Neural cell (in vitro differentiated cells): Measurements from ENCODE around the gene IMPDH2. TPM values are rescaled to one million over a fixed set of nuclear protein-coding genes. Genes with fewer than 3 reads are reported as not detected.

ENCODE experiments used
- H2AFZ ChIP-seq: fragments of 200-600, 300-800 bp; sonication (generic), shearing (Covaris generic); 2 replicates; pipeline ENCODE4 v1.6.0; 2014; ENCODE audit warnings: low read depth, mild to moderate bottlenecking, antibody characterized with exemption, low read length, moderate library complexity
- H3F3A ChIP-seq: fragments of 200-600 bp; shearing (Covaris generic); 2 replicates; pipeline ENCODE4 v1.6.1; 2016; ENCODE audit warnings: mild to moderate bottlenecking, moderate library complexity, mixed read lengths, antibody characterized with exemption, low read length; ENCODE audit not compliant: insufficient read depth, poor library complexity, severe bottlenecking
- H3K27ac ChIP-seq: fragments of 200-600, 300-800 bp; sonication (generic), shearing (Covaris generic); 2 replicates; pipeline ENCODE4 v1.5.1; 2014; ENCODE audit warnings: mild to moderate bottlenecking, low read length, moderate library complexity
- H3K27me3 ChIP-seq: fragments of 300-800, 200-600 bp; sonication (generic), shearing (Covaris generic); 2 replicates; pipeline ENCODE4 v1.6.0; 2014; ENCODE audit warnings: mild to moderate bottlenecking, low read depth, low read length, moderate library complexity; ENCODE audit not compliant: insufficient read depth
- H3K36me3 ChIP-seq: fragments of 300-800, 200-600 bp; sonication (generic), shearing (Covaris generic); 2 replicates; pipeline ENCODE4 v1.5.1; 2014; ENCODE audit warnings: mild to moderate bottlenecking, antibody characterized with exemption, low read length, moderate library complexity; ENCODE audit not compliant: insufficient read depth
- H3K4me2 ChIP-seq: fragments of 300-800, 200-600 bp; sonication (generic), shearing (Covaris generic); 2 replicates; pipeline ENCODE4 v1.6.0; 2014; ENCODE audit warnings: mild to moderate bottlenecking, low read length
- H3K4me3 ChIP-seq: fragments of 300-800, 200-600 bp; sonication (generic), shearing (Covaris generic); 2 replicates; pipeline ENCODE4 v1.5.1; 2014; ENCODE audit warnings: mild to moderate bottlenecking, low read length, moderate library complexity
- H3K79me2 ChIP-seq: fragments of 200-600 bp; shearing (Covaris generic); replicated peaks from 2 replicates; pipeline ENCODE4 v1.6.0; 2014; ENCODE audit warnings: mild to moderate bottlenecking, low read length, moderate library complexity; ENCODE audit not compliant: insufficient read depth
- H3K9ac ChIP-seq: fragments of 300-800, 200-600 bp; sonication (generic), shearing (Covaris generic); 2 replicates; pipeline ENCODE4 v1.6.1; 2016; ENCODE audit warnings: mild to moderate bottlenecking, low read length, mixed read lengths
- H3K9me2 ChIP-seq: fragments of 200-600 bp; shearing (Covaris generic); 2 replicates; pipeline ENCODE4 v1.6.1; 2016; ENCODE audit warnings: mild to moderate bottlenecking, low read length, mixed read lengths; ENCODE audit not compliant: insufficient read depth
- H3K9me3 ChIP-seq: fragments of 200-600, 300-800 bp; sonication (generic), shearing (Covaris generic); 2 replicates; pipeline ENCODE4 v1.6.1; 2016; ENCODE audit warnings: mild to moderate bottlenecking, mixed run types, low read length, moderate library complexity, mixed read lengths
- H4K20me1 ChIP-seq: fragments of 200-600 bp; shearing (Covaris generic); 2 replicates; pipeline ENCODE4 v1.6.1; 2016; ENCODE audit warnings: mild to moderate bottlenecking, mixed run types; ENCODE audit not compliant: insufficient read depth
- CTCF ChIP-seq: fragments of 450-650 bp; IDR thresholded peaks from 2 replicates; pipeline ENCODE4 v1.5.1; 2014; ENCODE audit warnings: antibody characterized with exemption, mild to moderate bottlenecking, moderate library complexity; ENCODE audit not compliant: poor library complexity, severe bottlenecking
- EP300 ChIP-seq: fragments of 450-650 bp; conservative IDR thresholded peaks from 2 replicates; pipeline ENCODE4 v1.6.1; 2014; ENCODE audit warnings: antibody characterized with exemption, mild to moderate bottlenecking, moderate library complexity; ENCODE audit not compliant: poor library complexity, severe bottlenecking
- EZH2 ChIP-seq: fragments of 200-600, 300-800 bp; shearing (Covaris generic), sonication (generic); IDR thresholded peaks from 2 replicates; pipeline ENCODE4 v1.6.1; 2014; ENCODE audit warnings: antibody characterized with exemption, low read length, borderline replicate concordance, mild to moderate bottlenecking; ENCODE audit not compliant: insufficient read depth, poor library complexity, severe bottlenecking
- MXI1 ChIP-seq: fragments of 450-650 bp; conservative IDR thresholded peaks from 2 replicates; pipeline ENCODE4 v1.6.1; 2014; ENCODE audit warnings: antibody characterized with exemption, mild to moderate bottlenecking; ENCODE audit not compliant: poor library complexity, severe bottlenecking
- POLR2AphosphoS5 ChIP-seq: IDR thresholded peaks from 2 replicates; pipeline ENCODE4 v1.6.1; 2012
- RAD21 ChIP-seq: fragments of 450-650 bp; conservative IDR thresholded peaks from 2 replicates; pipeline ENCODE4 v1.6.1; 2014; ENCODE audit warnings: antibody characterized with exemption, mild to moderate bottlenecking, moderate library complexity
- REST ChIP-seq: IDR thresholded peaks from 2 replicates; pipeline ENCODE4 v1.6.1; 2012; ENCODE audit warnings: borderline replicate concordance
- SMC3 ChIP-seq: fragments of 450-650 bp; conservative IDR thresholded peaks from 2 replicates; pipeline ENCODE4 v1.6.1; 2014; ENCODE audit warnings: antibody characterized with exemption, mild to moderate bottlenecking, moderate library complexity; ENCODE audit not compliant: poor library complexity
- TAF1 ChIP-seq: IDR thresholded peaks from 2 replicates; pipeline ENCODE4 v1.6.1; 2012; ENCODE audit warnings: low read depth
- polyA plus RNA-seq: library from polyadenylated mRNA; depleted of rRNA; stranded (reverse); fragments of >200 nt; gene quantifications from 2 replicates; pipeline ENCODE4 v1.2.3, GENCODE V29; 2014

Gene IMPDH2
- polyA plus RNA-seq, 1 donor from 2014 or later = 137 TPM

- Histone ChIP-seq H3F3A (no peaks in the 10 kb centered on the region), H3K27me3 (no peaks in the 10 kb centered on the region), H3K9me2 (no peaks in the 10 kb centered on the region), H2AFZ (peak overlapping the region; percentile 37), H3K4me2 (peak overlapping the region; percentile 94), H3K79me2 (peaks cover 18% of the 10 kb centered on the region), H3K27ac (peak overlapping the region; percentile 94), H4K20me1 (no peaks in the 10 kb centered on the region), H3K36me3 (no peaks in the 10 kb centered on the region), H3K9me3 (no peaks in the 10 kb centered on the region), H3K4me3 (peak overlapping the region; percentile 100), H3K9ac (peak overlapping the region; percentile 97)
- no peak for TF ChIP-seq REST
Measured at GRCh38 chr3:49020330-49021212, 8.6 kb downstream of the IMPDH2 start.

GRCh38 chr3:49019941-49020329, 9.3 kb downstream of the IMPDH2 start:
- H3K79me2 ChIP-seq = peaks cover 18% of the 10 kb centered on the region
- H3K4me3 ChIP-seq = peak overlapping the region; percentile 100
- no peak for TF ChIP-seq RAD21
- TF ChIP-seq SMC3 = no peak
- no peak for TF ChIP-seq POLR2AphosphoS5
- TF ChIP-seq EZH2 = no peak
- TF ChIP-seq TAF1 = no peak
- TF ChIP-seq CTCF = no peak
- TF ChIP-seq REST = no peak
- TF ChIP-seq EP300 = no peak
- no peak for TF ChIP-seq MXI1
- no peaks in the 10 kb centered on the region for H3K36me3 ChIP-seq
- no peak overlapping the region for H3K27ac ChIP-seq
- H4K20me1 ChIP-seq = peaks cover 2% of the 10 kb centered on the region
- no peaks in the 10 kb centered on the region for H3K9me3 ChIP-seq
- H3K9me2 ChIP-seq = no peaks in the 10 kb centered on the region
- H3F3A ChIP-seq = no peaks in the 10 kb centered on the region
- H2AFZ ChIP-seq = no peak overlapping the region
- no peaks in the 10 kb centered on the region for H3K27me3 ChIP-seq
- H3K4me2 ChIP-seq = peak overlapping the region; percentile 94
- H3K9ac ChIP-seq = peak overlapping the region; percentile 97
